Ramos (cell line): ENCODE measurements around the gene TMEM163.
"Not testable (repeated sequence)": the region's sequence is repeated elsewhere in the genome, so short reads cannot be mapped to it uniquely, and the experiment has no call there.

Experiments
- in situ Hi-C: fragments of 300-500 bp; cut with MboI; formaldehyde crosslinking; loops from one replicate; pipeline ENCODE4 v1.14.3; 2022; ENCODE audit warnings: low sequenced_read_pairs; ENCODE audit not compliant: unreplicated experiment

Gene TMEM163

GRCh38 chr2:134623796-134624195 lies 95.0 kb downstream of the TMEM163 start:
- in situ Hi-C loops, result no loop called here

DNA sequence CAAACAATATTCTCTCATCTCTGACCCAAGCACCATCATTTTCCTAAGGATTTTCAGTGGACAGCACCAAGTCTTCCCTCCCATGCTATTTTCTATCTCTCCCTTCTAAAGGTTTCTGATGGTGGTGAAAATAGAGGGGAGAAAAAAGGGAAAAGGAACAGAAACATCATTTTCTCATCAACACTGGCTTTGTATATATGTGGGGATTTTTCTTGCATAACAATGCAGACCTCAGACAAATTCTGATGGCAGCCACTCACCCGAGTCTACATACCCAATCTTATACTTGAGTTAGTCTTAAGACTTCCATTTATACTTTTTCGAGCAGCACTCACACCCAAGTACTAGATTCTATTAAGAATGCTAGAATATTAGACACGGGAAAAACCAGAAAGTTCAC lies 95.8 kb downstream of the TMEM163 start:
- in situ Hi-C loops, result no loop called here

DNA sequence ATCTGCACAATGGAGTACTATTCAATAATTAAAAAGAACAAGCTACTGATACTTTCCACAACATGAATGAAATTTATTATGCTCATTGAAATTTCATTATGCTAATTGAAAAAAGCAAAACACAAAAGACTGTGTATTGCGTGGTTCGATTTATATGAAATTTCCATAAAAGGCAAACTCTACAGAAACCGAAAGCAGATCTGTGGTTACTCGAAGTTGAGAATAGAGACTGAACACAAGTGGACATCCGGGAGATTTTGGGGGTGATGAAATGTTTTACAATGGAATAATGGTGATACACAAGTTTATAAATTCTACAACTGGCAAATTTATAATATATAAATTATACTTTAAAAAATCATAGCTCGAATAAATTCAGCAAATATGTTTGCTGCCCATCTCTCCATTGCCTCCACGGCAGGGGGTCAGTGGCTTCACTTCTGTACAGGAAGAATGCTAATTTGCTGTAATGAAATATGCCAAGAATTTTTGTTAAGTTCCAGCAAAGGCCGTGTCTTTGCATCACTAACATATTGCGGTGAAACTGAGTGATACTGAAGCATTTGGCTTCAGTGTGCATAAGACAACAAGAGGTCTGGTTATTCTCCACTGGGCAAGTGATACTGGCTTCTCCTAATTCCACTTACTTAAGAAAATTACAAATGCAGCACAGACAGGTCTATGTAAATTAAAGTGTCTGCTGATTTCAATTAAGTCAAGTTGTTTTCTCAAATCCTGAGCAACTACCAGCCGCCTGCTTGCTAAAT lies 96.7 kb downstream of the TMEM163 start:
- in situ Hi-C loops, result no loop called here

- in situ Hi-C loops, result no loop called here
Measured at GRCh38 chr2:134619250-134619649, 99.5 kb downstream of the TMEM163 start.

- in situ Hi-C loops, result not testable (repeated sequence)
Measured at GRCh38 chr2:134615480-134615879, 103.3 kb downstream of the TMEM163 start.

DNA sequence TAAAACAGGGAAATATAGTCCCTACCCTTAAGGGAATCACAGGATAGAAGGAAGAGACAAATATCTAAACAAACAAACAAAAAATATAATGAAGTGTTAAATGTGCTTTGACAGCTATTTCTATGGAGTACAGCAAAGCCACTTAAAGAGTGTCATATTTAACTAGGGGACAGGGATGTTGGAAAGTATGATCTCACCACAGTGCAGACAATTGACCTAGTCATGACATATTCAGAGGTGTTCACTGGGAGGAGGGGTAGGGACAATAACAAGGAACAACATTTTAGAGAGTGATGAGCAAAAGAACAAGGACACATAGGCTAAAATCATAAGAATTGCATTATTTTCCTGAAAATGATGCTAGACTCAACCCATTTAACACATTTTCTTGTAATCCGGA lies 107.5 kb downstream of the TMEM163 start:
- in situ Hi-C loops, result no loop called here

- in situ Hi-C loops, result no loop called here
Measured at GRCh38 chr2:134610871-134611270, 107.9 kb downstream of the TMEM163 start.

DNA sequence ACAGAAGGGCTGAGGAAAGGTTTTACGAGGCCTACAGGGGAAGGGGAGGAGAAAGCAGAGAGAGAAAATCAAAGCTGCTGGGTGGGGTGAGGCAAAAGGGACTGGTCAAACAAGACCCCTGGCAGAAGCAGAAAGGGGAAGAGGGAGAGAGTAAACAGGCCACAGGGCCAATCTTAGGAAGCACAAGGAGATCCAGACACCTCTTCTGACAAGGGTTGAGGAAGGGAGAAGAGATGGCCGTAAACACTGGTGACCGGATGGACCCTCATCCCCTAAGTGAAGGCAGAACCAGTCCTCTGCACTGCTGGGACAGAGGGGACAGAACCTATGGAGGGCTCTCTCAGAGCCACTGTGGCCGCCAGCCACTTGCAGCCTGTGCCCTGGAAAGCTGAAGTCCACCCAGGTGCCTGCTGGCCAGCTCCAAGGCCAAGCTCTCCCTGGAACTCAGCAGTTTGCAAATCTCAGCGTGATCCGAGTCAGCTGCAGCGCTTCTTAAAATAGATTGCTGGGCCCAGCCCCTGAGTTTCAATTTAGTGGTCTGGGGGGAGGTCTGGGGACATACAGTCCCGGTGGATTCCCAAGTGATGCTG lies 108.8 kb downstream of the TMEM163 start:
- in situ Hi-C loops, result no loop called here

DNA sequence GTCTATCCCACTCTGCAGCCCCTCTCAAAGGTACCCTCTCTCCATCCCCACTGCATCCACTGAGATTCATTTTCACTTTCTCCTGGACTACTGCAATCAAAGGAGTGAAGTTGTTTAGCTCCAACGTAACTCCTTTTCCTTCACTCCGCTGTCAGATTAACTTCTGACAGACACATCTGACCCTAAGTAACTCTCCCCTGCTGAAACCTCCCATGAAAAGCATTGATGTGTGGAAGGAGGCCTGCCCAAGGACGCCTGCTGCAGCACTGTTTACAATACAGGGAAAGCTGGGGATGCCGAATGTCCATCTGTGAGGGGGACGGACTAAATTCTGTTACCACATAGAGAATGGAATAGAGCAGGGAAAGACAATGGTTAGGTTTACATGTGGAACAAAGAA lies 114.8 kb downstream of the TMEM163 start:
- in situ Hi-C loops, result no loop called here

DNA sequence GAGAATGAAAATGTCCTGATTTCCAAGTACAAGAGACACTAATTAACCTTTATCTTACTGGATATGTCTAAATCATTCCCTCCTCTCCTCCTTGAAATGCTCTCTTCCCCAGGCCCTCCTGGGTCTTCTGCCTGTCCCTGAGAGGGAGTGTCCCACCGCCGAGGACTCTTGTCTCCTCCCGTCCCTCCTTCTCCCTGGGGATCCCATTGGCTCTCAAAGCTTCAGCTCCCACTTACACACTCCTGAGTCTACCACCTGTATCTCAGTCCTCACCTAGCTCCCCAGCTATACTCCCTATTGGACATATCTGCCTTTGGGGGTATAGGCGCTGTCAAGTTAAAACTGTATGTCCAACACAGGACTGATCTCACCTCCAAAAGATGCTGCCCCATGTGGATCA lies 116.1 kb downstream of the TMEM163 start:
- in situ Hi-C loops, result no loop called here

DNA sequence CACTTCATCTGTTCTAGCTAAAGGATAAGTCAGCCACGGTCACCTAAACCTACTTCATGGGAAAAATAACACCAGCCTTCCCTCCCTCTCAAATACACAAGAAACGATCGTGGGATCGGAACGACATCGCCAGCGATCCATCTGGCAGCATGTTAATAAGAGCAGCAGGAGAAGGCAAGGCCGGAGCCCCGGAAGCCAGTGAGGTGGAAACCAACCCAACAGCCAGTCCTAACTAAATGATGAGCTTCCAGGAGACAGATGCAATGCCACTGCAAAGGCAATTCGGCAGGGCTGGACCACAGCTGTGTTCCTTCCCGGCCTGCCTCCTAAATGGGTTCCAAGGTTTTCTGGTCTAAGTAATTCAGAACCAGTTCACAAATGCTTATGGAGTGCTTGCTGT lies 117.5 kb downstream of the TMEM163 start:
- in situ Hi-C loops, result no loop called here

DNA sequence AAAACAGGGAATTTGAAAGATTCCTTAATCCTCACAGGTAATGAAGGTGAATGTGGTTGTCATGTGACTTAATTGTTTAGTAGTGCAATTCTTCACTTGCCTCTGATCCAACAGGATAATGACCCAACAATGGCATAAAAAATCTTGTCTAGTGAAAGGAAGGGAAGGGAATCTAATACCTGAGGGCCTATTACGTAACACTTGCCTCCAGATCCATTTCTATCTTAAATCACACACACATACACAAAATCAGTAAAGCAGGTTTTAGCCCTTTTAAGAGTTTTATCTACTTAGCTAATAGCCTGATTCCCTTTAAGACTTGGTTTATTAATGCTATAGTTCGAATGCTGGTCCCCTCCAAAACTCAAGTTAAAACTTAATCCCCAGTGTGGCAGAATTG lies 118.6 kb downstream of the TMEM163 start:
- in situ Hi-C loops, result no loop called here

DNA sequence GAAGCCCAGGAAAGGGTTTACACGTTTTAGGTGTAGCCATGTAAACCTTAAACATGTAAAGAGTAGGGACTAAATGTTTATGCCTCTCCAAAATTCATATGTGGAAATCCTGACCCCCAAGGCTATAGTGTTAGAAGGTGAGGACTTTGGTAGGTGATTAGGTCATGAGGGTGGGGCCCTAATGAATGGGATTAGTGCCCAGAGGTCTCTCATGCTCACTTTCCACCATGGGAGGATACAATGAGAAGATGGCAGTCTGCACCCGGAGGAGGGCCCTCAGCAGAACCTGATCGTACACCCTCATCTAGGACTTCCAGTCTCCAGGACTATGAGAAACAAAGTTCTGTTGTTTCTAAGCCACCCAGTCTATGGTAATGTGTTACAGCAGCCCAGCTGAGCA lies 119.6 kb downstream of the TMEM163 start:
- in situ Hi-C loops, result no loop called here

DNA sequence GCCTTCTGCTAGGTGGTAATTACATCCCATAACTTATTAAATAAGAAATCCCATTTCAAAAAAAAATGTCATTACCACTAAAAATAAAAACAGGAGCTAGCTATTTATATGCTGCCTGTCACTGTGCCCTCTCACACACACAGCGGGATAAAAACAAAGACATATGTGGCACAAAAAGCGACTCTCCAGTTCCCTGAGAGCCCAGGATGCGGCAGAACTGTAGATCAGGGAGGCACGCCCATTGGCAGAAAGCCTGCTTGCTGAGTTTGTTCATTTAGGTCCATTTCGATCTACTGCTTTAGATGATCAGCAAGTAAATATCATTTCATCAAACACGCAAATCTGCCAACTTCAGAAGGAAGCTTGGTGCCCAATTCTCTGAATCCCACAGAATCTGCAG lies 124.4 kb downstream of the TMEM163 start:
- in situ Hi-C loops, result no loop called here

- in situ Hi-C loops, result no loop called here
Measured at GRCh38 chr2:134593519-134593918, 125.3 kb downstream of the TMEM163 start.

GRCh38 chr2:134592377-134592776 lies 126.4 kb downstream of the TMEM163 start:
- in situ Hi-C loops, result no loop called here

GRCh38 chr2:134591526-134591925 lies 127.3 kb downstream of the TMEM163 start:
- in situ Hi-C loops, result no loop called here

DNA sequence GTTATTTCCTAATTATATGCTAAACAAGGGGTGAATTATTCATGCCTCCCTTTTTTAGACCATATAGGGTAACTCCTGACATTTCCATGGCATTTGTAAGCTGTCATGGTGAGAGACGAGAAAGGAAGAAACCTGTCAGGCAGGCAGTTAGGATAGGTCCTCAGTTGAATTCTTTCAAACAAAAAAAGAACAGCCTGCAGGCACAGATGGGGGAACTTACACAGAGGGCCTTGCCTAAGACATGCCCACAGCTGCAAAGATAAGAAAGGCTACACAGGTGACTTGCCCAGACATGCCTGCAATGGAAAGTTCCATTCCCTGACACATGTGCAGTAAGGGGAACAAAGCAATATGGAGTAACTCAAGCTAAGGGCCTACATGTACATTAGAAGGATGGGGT lies 128.1 kb downstream of the TMEM163 start:
- in situ Hi-C loops, result no loop called here

- in situ Hi-C loops, result not testable (repeated sequence)
Measured at GRCh38 chr2:134589171-134590083, 129.4 kb downstream of the TMEM163 start.

DNA sequence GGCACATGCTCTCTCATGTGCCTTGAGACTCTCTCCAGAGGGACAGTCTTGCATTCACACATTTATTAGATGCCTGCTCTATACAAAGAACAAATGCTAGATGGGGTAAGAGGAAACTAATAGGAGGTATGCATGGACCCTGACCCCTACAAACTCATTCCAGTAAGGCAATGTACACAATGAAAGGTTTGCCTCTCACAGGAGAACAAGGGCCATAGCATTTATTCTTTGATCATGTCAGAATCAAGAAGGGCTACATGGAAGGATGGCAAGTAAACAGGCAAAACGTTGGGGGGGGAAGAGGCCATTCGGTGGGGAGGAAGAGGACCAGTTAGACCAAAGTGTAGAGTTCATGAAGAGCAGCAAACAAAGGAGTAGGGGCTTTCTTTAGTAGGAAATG lies 130.2 kb downstream of the TMEM163 start:
- in situ Hi-C loops, result no loop called here

GRCh38 chr2:134586326-134586965 lies 132.4 kb downstream of the TMEM163 start:
- in situ Hi-C loops, result no loop called here
